ENCODE results near the gene SLC35F3. TPM values are rescaled to one million over a fixed set of nuclear protein-coding genes. Genes with fewer than 3 reads are reported as not detected.

Gene SLC35F3
- total and polyA plus RNA-seq, 7 experiments from 2014 or later, result 0.11 to 15.2 (median 0.96) TPM; not detected in 2

GRCh38 chr1:234212764-234213657 is 308.5 kb downstream of the SLC35F3 start:
- DNase-seq (peak in 4 of 9 donors; percentile 28 to 49 (median 36)), ATAC-seq (peak; percentile 36)
- intact Hi-C loops (cut with micrococcal nuclease), result loop anchor here (1.0 to 10.0 kb wide), 2 partner anchors 58 to 97 kb away; no protein-coding TSS in a partner anchor
- peaks cover 8 to 59% (median 25%) of the 10 kb centered on the region in 5 donors for H3K27me3 Mint-ChIP-seq
- Histone ChIP-seq H3K36me3 (ENCODE audit: control insufficient read depth in 2 of 3, insufficient read depth in 3 of 3, low read length in 3 of 3) (no peaks in the 10 kb centered on the region), H3K27ac (ENCODE audit: low read depth, low read length) (no peak overlapping the region), H3K4me1 (ENCODE audit: control insufficient read depth in 2 of 2, insufficient read depth in 2 of 2, low read length in 2 of 2) (peaks cover 0 to 17% of the 10 kb centered on the region in 2 donors), H3K4me3 (ENCODE audit: low read length) (no peak overlapping the region), H3K27me3 (ENCODE audit: control insufficient read depth in 2 of 2, insufficient read depth in 2 of 2, low read length in 2 of 2) (no peaks in the 10 kb centered on the region), H3K9me3 (ENCODE audit: control insufficient read depth in 2 of 3, low read length in 3 of 3) (no peaks in the 10 kb centered on the region)
- CTCF ChIA-PET, result interaction anchor here (0.6 to 1.0 kb wide), 2 partner anchors 10 to 51 kb away, joined by 3 read pairs; no protein-coding TSS in a partner anchor
- peak overlapping the region; percentile 21 to 85 (median 80) for H3K4me3 Mint-ChIP-seq
- POLR2A ChIA-PET, result no interaction called here
- H3K36me3 Mint-ChIP-seq, result peaks cover 0 to 18% (median 5%) of the 10 kb centered on the region in 5 donors
- H3K4me1 Mint-ChIP-seq, result peaks cover 0 to 39% (median 22%) of the 10 kb centered on the region in 7 donors
- peaks cover 0 to 5% (median 0%) of the 10 kb centered on the region in 11 donors for H3K9me3 Mint-ChIP-seq
- H3K27ac Mint-ChIP-seq, result peak overlapping the region in 4 of 9 donors; percentile 14 to 43 (median 32)

GRCh38 chr1:234213658-234214128 is 309.2 kb downstream of the SLC35F3 start:
- Histone ChIP-seq H3K9me3 (ENCODE audit: control insufficient read depth in 2 of 3, low read length in 3 of 3) (no peaks in the 10 kb centered on the region), H3K4me3 (ENCODE audit: low read length) (peak overlapping the region; percentile 42), H3K27me3 (ENCODE audit: control insufficient read depth in 2 of 2, insufficient read depth in 2 of 2, low read length in 2 of 2) (no peaks in the 10 kb centered on the region), H3K4me1 (ENCODE audit: control insufficient read depth in 2 of 2, insufficient read depth in 2 of 2, low read length in 2 of 2) (peaks cover 0 to 17% of the 10 kb centered on the region in 2 donors), H3K36me3 (ENCODE audit: control insufficient read depth in 2 of 3, insufficient read depth in 3 of 3, low read length in 3 of 3) (no peaks in the 10 kb centered on the region), H3K27ac (ENCODE audit: low read depth, low read length) (no peak overlapping the region)
- Mint-ChIP-seq H3K36me3 (peaks cover 0 to 20% (median 5%) of the 10 kb centered on the region in 5 donors), H3K4me3 (peak overlapping the region; percentile 59 to 85 (median 83)), H3K9me3 (peaks cover 0 to 5% (median 0%) of the 10 kb centered on the region in 11 donors), H3K27ac (peak overlapping the region in 5 of 9 donors; percentile 14 to 72 (median 45)), H3K4me1 (peaks cover 0 to 44% (median 22%) of the 10 kb centered on the region in 7 donors), H3K27me3 (peaks cover 8 to 56% (median 22%) of the 10 kb centered on the region in 5 donors)
- POLR2A ChIA-PET, result no interaction called here
- CTCF ChIA-PET, result interaction anchor here (0.6 kb wide), 1 partner anchor 11 kb away, joined by 3 read pairs; no protein-coding TSS in a partner anchor
- intact Hi-C loops (cut with micrococcal nuclease), result loop anchor here in 1 of 2 donors (1.0 to 10.0 kb wide), 3 partner anchors 59 to 196 kb away; no protein-coding TSS in a partner anchor
- DNase-seq (no peak), ATAC-seq (peak; percentile 66)

DNA sequence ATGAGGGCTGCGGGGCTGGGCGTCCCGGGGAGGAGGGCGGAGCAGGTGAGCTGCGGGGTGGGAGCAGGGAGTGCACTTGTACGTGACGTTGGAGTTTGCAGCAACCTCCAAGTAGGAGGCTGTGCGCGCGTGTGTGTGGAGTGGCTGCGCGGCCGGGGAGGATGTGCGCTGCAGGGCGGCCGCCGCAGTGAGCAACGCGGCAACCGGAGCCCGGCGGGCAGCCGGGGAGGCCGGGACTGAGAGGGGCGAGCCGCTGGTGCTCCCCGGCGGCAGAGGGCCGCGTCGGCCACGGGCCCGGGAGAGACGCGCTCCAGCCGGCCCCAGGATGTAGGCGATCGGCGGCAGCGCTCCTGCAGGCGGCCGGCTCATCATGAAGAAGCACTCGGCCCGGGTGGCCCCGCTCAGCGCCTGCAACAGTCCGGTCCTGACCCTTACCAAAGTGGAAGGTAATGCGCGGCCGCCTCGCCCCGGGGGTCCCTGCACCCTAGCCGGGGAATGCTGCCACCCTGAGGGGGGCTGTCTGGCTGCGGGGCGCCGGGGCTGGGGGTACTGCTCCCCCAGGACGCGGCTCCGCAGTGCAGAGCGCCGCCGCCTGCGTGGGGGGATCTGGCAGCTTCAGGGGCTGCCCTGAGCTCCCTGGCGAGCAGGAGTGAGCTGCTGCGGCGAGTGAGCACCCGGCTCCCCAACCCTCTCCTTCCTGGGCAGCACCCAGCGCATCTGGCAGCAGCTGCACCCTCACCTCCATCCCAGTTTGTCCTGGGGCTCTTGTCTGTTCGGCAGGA is 309.8 kb downstream of the SLC35F3 start:
- ATAC-seq (peak; percentile 83), DNase-seq (peak in 6 of 9 donors; percentile 24 to 53 (median 35))
- no peaks in the 10 kb centered on the region for H3K9me3 ChIP-seq (ENCODE audit: control insufficient read depth in 2 of 3, low read length in 3 of 3)
- no peaks in the 10 kb centered on the region for H3K36me3 ChIP-seq (ENCODE audit: control insufficient read depth in 2 of 3, insufficient read depth in 3 of 3, low read length in 3 of 3)
- POLR2A ChIA-PET, result no interaction called here
- intact Hi-C loops (cut with micrococcal nuclease), result loop anchor here in 1 of 2 donors (1.0 to 10.0 kb wide), 3 partner anchors 60 to 195 kb away; no protein-coding TSS in a partner anchor
- H3K27ac Mint-ChIP-seq, result peak overlapping the region in 5 of 9 donors; percentile 14 to 72 (median 45)
- H3K4me1 Mint-ChIP-seq, result peaks cover 0 to 44% (median 22%) of the 10 kb centered on the region in 7 donors
- H3K27me3 ChIP-seq (ENCODE audit: control insufficient read depth in 2 of 2, insufficient read depth in 2 of 2, low read length in 2 of 2), result no peaks in the 10 kb centered on the region
- CTCF ChIA-PET, result interaction anchor here (0.6 kb wide), 1 partner anchor 11 kb away, joined by 3 read pairs; no protein-coding TSS in a partner anchor
- peak overlapping the region; percentile 59 to 85 (median 83) for H3K4me3 Mint-ChIP-seq
- peaks cover 0 to 20% (median 5%) of the 10 kb centered on the region in 5 donors for H3K36me3 Mint-ChIP-seq
- H3K27me3 Mint-ChIP-seq, result peaks cover 8 to 53% (median 22%) of the 10 kb centered on the region in 5 donors
- peaks cover 0 to 17% of the 10 kb centered on the region in 2 donors for H3K4me1 ChIP-seq (ENCODE audit: control insufficient read depth in 2 of 2, insufficient read depth in 2 of 2, low read length in 2 of 2)
- peaks cover 0 to 5% (median 0%) of the 10 kb centered on the region in 11 donors for H3K9me3 Mint-ChIP-seq
- peak overlapping the region; percentile 42 for H3K4me3 ChIP-seq (ENCODE audit: low read length)
- no peak overlapping the region for H3K27ac ChIP-seq (ENCODE audit: low read depth, low read length)

DNA sequence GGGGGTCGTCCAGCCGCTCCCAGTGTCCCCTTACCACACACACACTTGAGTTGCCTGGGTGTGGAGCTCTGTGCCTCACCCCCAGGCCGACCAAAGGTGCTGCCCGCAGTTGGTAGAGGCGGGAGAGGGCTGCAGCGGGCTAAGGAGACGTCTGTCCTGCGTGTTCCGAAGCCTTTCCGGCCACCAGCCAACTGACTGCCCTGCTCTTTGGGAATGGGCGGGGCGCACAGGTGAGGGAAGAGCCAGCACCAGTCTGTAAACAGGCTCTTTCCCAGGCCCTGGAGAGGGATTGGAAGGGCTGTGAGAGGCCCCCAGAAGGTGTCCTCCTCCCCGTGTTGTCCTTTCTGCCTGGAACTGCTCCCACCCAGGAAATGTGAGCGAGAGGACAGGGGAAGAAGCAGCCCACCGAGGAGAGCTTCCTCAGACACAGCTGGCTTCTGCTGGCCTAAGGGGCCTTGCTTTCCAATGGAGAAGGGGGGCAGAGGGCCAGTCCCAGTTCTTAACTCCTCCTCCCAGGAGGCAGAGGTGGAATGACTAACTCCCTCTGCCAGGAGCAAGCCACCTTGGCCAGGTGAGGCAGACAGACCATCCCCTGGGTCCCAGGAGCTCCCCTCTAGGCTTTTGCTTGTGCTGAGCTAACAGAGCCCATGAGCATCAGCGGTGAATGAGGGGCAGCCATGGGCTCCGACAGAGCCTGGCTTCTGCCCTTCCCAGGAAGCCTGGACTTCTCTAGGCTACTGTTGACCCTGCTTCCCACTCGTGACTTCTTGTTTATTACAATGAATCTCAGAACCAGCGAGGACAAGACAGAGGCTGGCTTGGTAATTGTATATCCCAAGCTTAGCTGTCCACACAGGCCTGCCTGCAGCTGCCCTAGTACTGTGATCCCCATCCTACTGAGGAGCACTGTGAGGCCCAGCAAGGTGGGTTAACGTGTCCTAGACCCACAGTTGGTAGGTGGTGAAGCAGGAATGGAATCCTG is 310.7 kb downstream of the SLC35F3 start:
- peaks cover 0 to 17% (median 2%) of the 10 kb centered on the region in 5 donors for H3K36me3 Mint-ChIP-seq
- H3K27me3 Mint-ChIP-seq, result peaks cover 4 to 49% (median 22%) of the 10 kb centered on the region in 5 donors
- H3K27ac Mint-ChIP-seq, result peak overlapping the region in 3 of 9 donors; percentile 14 to 67 (median 40)
- H3K27me3 ChIP-seq (ENCODE audit: control insufficient read depth in 2 of 2, insufficient read depth in 2 of 2, low read length in 2 of 2), result no peaks in the 10 kb centered on the region
- H3K9me3 ChIP-seq (ENCODE audit: control insufficient read depth in 2 of 3, low read length in 3 of 3), result no peaks in the 10 kb centered on the region
- H3K4me1 ChIP-seq (ENCODE audit: control insufficient read depth in 2 of 2, insufficient read depth in 2 of 2, low read length in 2 of 2), result peaks cover 0 to 17% of the 10 kb centered on the region in 2 donors
- H3K36me3 ChIP-seq (ENCODE audit: control insufficient read depth in 2 of 3, insufficient read depth in 3 of 3, low read length in 3 of 3), result no peaks in the 10 kb centered on the region
- DNase-seq (no peak), ATAC-seq (no peak)
- peak overlapping the region in 8 of 10 donors; percentile 42 to 84 (median 72) for H3K4me3 Mint-ChIP-seq
- no peak overlapping the region for H3K27ac ChIP-seq (ENCODE audit: low read depth, low read length)
- intact Hi-C loops (cut with micrococcal nuclease), result loop anchor here in 1 of 2 donors (1.0 to 10.0 kb wide), 3 partner anchors 60 to 194 kb away; no protein-coding TSS in a partner anchor
- H3K9me3 Mint-ChIP-seq, result peaks cover 0 to 3% (median 0%) of the 10 kb centered on the region in 11 donors
- H3K4me3 ChIP-seq (ENCODE audit: low read length), result peak overlapping the region; percentile 42
- H3K4me1 Mint-ChIP-seq, result peaks cover 0 to 44% (median 22%) of the 10 kb centered on the region in 7 donors
- CTCF ChIA-PET, result no interaction called here
- POLR2A ChIA-PET, result no interaction called here

DNA sequence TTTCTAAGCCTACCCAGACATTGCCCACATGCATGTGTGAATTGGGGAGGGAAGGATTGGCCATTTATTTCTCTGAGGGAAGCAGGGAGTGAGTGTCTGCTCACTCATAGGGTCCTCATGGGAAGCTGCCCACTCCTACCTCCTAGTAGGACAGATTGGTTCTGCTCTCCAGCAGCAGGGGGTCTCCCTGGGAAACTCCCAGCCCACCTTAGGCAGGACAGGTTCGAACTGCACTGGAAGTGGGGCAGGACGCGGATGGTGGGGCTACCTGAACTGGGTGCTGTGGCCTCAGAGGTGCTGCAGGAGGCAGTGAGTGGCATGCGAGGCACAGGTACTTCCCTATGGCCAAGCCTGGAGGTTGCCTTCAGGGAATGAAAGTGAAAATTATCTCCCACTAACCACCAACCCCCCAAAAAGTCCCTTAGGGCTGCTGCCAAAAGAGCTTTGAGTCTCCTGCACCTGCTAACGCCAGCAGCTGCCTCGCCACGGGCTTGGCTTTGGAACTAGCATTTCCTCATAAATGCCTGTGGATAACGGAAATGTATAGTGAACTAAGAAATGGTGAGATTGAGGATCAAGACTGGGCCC is 311.7 kb downstream of the SLC35F3 start:
- peak overlapping the region in 7 of 10 donors; percentile 32 to 79 (median 48) for H3K4me3 Mint-ChIP-seq
- peaks cover 0 to 17% (median 0%) of the 10 kb centered on the region in 5 donors for H3K36me3 Mint-ChIP-seq
- H3K27ac Mint-ChIP-seq, result peak overlapping the region in 3 of 9 donors; percentile 40 to 67 (median 56)
- ATAC-seq, result no peak
- Histone ChIP-seq H3K9me3 (ENCODE audit: control insufficient read depth in 2 of 3, low read length in 3 of 3) (no peaks in the 10 kb centered on the region), H3K36me3 (ENCODE audit: control insufficient read depth in 2 of 3, insufficient read depth in 3 of 3, low read length in 3 of 3) (no peaks in the 10 kb centered on the region), H3K4me3 (ENCODE audit: low read length) (no peak overlapping the region), H3K27me3 (ENCODE audit: control insufficient read depth in 2 of 2, insufficient read depth in 2 of 2, low read length in 2 of 2) (no peaks in the 10 kb centered on the region), H3K27ac (ENCODE audit: low read depth, low read length) (no peak overlapping the region), H3K4me1 (ENCODE audit: control insufficient read depth in 2 of 2, insufficient read depth in 2 of 2, low read length in 2 of 2) (peaks cover 0 to 17% of the 10 kb centered on the region in 2 donors)
- DNase-seq, result no peak
- H3K4me1 Mint-ChIP-seq, result peaks cover 0 to 44% (median 22%) of the 10 kb centered on the region in 7 donors
- H3K27me3 Mint-ChIP-seq, result peaks cover 4 to 41% (median 22%) of the 10 kb centered on the region in 5 donors
- no peaks in the 10 kb centered on the region for H3K9me3 Mint-ChIP-seq
- CTCF ChIA-PET, result no interaction called here
- POLR2A ChIA-PET, result no interaction called here
- intact Hi-C loops (cut with micrococcal nuclease), result loop anchor here in 1 of 2 donors (10.0 kb wide), 1 partner anchor 61 kb away; no protein-coding TSS in a partner anchor
